Spleen (tissue), 7 donors: ENCODE measurements around the gene ACVR1C.
"Not testable (repeated sequence)": the region's sequence is repeated elsewhere in the genome, so short reads cannot be mapped to it uniquely, and the experiment has no call there.

Source experiments
- POLR2A ChIP-seq, 3 donors: fragments of 450-650 bp; IDR thresholded peaks; one replicate each; pipeline ENCODE4 v1.5.1; 2017; ENCODE audit warnings: antibody characterized with exemption in 3 of 3, mild to moderate bottlenecking in 1 of 3
- TF ChIP-seq, protein P1 (sequence below), 11 experiments: fragments of 200-600 bp in 7 of 11; fragments of 450-650 bp in 4 of 11; sonication (generic) in 4 of 11; IDR thresholded peaks in 8 of 11; conservative IDR thresholded peaks in 3 of 11; 1 replicate in 7 of 11; 2 replicates in 4 of 11; pipeline versions ENCODE4 v1.4.0 to v1.8.0; 2016 to 2021; ENCODE audit warnings: antibody characterized with exemption in 11 of 11, inconsistent platforms in 4 of 11, mild to moderate bottlenecking in 1 of 11
- donor health status: DM: no; HTN: no; CAD: no; lungs with moderate emphysema.
- donor health status: DM: no; HTN: no; CAD: no.
- donor health status: DM: no; HTN: no; CAD: no.

DNA sequence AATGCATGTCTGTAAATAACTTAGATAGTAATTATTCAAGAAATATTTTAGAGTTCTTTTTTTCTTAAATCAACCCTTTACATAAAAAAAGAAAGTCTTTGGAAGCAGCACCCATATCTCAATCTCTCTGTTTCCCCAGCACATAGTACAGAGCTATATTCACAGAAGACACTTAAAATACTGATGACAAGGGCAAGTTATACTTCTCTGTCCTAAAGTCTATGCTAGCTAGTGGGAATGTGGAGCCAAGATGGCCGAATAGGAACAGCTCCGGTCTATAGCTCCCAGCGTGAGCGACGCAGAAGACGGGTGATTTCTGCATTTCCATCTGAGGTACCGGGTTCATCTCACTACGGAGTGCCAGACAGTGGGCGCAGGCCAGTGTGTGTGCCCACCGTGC lies 62.6 kb downstream of the ACVR1C start:
- TF ChIP-seq, protein P1, sequence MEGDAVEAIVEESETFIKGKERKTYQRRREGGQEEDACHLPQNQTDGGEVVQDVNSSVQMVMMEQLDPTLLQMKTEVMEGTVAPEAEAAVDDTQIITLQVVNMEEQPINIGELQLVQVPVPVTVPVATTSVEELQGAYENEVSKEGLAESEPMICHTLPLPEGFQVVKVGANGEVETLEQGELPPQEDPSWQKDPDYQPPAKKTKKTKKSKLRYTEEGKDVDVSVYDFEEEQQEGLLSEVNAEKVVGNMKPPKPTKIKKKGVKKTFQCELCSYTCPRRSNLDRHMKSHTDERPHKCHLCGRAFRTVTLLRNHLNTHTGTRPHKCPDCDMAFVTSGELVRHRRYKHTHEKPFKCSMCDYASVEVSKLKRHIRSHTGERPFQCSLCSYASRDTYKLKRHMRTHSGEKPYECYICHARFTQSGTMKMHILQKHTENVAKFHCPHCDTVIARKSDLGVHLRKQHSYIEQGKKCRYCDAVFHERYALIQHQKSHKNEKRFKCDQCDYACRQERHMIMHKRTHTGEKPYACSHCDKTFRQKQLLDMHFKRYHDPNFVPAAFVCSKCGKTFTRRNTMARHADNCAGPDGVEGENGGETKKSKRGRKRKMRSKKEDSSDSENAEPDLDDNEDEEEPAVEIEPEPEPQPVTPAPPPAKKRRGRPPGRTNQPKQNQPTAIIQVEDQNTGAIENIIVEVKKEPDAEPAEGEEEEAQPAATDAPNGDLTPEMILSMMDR (IDR thresholded peaks at IDR 0.05 in 8 of 11, conservative IDR thresholded peaks at IDR 0.05 in 3 of 11) = not testable (repeated sequence)
- TF ChIP-seq POLR2A (IDR thresholded peaks at IDR 0.05) = not testable (repeated sequence)
